Activated CD4-positive, alpha-beta T cell treated with anti-CD3 and anti-CD28 coated beads for 1 hour (primary cell): ENCODE measurements around the gene GRIK3.

Experiments
- DNase-seq: peaks from one replicate; pipeline ENCODE4 v3.0.0-alpha.2; 2020

The GRIK3 gene

DNA sequence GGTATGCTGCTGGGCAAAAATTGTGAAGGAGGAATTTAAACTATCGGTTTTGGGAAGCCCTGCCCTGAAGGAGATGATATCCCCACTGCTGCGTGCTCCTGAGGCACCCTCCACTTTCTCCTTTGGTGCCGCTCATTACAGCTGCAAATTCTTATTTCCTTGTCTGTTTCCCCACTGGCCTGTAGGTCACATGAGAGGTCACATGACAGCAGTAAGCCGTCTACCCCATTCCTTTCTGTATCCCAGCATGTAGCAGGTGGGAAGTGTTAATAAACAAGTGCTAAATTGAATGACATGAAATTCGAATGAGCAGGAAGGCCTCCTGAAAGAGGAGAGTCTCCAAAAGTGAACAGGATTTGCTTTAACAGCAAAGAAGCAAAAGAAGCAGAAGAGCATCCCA is 58.7 kb downstream of the GRIK3 start:
- no peak for DNase-seq

DNA sequence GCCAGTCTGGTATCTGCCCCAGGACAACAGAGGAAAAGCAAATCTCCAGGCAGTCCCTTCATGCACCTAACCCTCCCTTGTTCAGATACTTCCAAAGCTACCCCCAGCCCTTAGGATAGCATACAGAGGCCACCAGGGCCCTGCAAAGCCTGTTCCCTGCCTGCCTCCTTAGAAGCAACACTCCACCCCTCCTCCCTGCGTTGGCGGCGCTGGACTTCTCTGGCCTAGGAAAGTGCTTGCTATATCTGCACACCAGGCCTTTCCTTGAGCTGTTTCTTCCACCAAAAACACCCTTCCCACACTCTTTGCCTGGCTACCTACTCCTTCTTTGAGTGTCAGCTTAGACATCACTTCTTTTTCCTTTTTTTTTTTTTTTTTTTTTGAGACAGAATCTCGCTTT is 61.3 kb downstream of the GRIK3 start:
- DNase-seq: no peak

DNA sequence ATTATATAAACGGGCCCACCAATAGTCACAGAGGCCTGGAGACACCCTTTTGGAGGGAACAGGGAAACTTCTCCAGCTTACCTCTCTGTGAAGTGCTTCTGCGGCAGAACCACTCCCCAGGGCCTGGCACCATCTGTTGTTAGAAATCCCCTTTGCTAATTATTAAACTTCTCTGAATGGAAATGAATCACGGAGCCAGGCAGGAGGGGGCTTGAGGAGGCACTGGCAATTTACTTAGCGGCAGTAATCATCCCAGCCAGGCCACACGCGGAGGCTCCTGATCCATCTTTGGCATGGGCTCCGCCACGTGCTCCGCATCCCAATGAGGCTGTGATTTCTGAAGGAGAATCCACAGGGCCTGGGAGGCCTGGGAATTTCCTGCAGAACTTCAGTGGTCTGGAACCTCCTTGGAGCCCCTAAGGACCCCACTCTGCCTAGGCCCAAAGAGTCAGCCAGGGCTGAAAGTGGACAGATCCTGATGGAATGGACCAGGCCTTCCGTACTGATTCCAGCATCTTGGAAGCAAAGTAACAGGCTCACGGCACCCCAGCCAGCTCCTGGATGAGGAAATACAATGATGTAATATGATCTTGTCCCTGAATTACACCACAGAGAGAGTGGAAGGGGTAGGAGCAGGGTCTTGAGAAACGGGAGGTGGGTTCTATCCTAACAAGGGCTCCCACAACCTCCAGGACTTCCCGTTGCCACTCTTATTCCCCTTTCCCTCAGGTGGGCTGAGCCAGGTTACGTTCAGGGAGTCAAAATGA is 62.3 kb downstream of the GRIK3 start:
- DNase-seq: no peak

DNA sequence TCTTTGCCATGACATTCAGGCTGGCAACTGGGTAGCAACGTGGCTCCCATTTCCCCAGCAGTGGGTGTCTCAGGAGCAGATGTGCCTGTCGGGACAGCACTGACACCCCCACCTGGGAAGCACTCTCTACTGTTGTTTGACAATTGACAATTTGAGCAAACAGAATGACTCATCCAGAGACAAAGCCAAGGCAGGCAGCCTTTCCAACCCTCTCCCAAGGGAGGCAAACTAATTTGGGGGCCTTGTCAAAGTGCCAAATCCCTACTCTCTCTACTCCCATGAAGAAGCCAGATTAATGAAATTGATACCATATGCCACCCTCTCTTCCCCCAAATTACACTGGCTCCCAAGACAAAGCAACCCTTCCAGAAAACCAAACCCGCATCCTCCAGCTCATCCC is 65.6 kb downstream of the GRIK3 start:
- no peak for DNase-seq

DNA sequence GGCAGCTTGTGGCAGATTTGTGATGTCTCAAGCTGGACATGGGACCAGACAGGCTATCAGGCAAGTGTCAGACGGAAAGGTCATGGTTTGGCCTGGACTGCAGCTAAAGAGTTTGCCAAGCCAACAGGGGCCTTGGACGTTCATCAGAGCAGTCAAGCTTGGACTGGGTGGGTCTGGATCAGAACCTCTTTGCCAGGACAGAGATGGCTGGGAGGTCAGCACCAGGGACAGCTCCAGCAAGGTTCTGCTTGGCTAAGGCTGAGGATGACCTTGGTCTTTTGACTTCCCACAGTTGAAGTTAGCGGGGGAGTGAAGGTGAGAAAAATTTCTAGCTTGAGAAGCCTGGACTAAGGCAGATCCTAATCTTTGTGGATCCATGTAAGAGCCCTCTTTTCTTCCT is 68.1 kb downstream of the GRIK3 start:
- no peak for DNase-seq

DNA sequence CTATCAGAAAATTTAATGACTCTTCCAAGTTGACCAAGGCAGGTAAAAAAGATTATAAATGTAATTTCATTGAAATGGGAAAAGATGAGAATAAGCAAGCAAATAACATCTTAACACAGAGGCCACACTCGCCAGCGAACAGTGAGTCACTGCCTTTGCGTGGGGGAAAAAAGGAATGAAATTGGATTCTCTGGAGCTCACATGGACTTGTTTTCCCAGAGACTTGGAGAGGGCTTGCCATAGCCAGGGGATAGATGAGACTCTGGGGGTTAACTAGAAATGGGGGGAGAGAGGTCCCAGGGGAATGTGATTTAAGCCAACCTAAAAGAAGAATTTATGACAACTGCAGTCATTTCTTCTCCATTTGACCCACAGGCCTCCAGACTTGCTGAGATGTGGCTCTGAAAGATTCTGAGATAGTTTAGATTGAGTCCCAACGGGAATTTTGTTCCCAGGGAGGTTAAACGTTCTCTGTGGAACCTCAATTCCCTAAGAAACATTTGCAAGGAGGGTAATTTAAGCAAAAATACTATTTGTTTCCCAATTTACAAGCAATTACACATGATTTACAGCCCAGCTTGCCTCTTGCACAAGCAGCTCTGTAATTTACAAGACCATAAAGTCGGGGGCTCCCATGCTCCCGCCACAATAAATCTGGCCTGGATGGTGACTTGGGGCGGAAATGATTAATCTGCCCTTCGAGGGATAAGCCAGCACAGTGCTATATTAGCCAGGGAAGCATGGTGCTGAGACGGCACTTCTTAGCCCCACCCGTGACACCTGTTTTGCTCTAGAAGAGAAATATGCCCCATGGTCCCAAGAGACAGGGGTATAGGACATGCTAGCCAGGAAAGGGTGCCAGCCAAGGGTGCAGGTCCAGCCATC is 68.8 kb downstream of the GRIK3 start:
- DNase-seq: no peak

DNA sequence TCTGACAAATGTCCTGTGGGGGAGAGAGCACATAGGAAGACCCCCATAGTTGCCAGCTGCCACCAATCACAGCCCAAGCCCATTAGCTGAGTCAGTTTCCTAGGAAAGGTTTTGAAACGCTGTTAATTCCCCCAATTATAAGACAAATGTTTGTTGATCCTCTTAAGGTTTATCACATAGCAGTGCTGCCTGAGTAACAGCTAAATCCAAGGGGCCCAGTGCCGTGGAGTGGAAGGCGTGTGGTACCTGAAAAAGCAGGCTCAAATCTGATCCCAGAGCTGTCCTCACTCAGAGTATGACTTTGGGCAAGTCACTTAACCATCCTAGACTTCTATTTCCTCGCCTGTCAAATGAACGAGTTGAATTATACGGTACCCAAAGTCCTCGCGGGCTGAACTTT is 69.5 kb downstream of the GRIK3 start:
- DNase-seq: no peak

DNA sequence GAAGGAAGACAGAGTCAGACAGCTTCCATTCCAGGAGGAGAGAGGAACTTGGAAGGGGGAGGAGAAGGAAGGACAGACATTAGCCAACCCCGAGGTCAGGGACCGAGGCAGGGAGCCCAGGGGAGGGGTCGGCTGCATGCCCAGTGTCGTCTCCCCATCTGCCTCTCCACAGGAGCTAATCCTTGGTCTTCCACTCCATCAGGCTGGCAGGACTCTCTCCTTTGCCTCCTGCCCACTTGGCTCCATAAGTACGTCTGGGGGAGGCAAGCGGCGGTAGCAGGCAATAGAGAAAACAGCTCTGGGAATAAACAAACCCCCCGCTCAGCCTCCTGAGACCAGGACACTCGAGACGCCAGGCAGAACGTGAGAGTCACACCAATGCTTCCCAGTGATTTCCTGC is 71.3 kb downstream of the GRIK3 start:
- DNase-seq: no peak

DNA sequence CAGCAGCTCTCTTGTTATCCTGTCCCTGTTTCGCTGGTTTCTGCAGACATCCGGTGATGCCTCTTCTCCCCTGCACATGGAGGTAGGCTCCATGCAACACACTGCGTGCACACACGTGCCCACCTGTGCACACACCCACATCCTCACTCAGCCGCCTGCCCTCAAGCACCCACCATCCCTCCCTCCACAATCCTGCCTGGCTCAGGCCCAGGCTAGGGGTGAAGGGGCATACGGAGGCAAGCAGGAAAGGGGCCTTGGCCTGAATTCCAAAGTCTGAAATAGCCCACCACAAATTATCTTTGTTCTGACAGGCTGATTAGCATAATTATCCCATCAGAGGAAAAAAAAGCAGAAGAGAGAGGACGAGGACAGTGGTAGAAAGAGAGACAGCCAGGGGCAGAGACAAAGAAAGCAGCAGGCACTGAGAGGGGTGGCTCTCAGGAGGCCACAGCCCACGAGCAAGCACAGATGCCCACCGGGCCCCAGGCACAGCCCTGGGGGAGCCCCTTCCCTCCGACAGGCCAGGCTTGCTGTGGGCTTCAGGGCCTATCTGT is 73.2 kb downstream of the GRIK3 start:
- DNase-seq: no peak

DNA sequence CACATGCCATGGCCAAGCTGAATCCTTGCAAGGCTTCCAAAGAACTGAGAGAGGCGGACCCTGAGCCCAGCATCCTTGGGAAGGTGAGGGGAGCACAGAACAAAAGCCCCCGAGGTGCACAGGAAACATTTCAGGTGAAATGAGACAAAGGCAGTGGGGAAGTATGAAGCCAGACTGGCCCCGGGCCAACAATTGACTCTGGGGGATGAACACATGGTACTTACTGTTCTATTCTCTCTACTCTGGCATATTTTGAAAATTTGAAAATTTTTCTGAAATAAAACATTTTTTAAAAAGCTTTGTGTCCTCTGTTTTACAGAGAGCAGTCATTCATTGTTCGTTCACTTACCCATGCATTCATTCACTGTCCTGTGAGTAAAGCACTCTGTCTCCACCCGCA is 77.7 kb downstream of the GRIK3 start:
- no peak for DNase-seq

DNA sequence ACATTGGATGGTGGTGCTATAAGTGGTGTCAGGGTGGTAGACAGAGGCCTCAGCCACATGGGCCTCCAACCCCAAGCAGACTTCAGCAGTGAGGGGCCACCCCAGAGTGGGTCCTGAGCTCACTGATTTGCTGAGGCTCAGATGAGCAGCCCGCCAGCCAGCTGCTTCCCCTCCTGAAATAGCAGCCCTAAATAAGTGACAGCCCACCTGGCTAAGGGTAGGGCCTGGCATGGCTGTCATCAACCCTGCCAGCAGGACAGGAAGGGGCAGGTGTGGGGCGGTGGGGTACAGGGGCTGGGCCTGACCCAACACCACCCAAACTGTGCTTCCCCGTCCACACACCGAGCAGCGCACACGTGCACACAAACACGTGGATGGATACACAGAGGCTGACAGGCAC is 79.3 kb downstream of the GRIK3 start:
- DNase-seq: no peak

DNA sequence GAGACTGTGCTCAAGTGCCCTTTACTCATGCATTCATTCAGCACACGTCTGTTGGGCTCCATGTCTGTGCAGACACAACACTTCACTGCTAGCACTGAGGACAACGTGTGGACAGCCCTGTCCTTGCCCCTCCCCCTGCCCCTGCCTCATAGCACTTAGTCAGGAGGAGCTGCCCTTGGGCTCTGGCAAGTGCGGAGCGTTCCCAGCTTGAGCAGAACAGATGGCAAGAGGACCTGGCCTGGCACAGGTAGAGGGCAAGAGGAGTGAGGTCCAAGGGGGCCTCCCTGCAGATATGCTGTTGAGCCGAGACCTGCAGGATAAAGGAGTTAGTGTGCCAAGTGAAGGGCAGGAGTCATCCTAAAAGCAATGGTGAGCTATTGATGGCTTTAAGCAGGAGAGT is 81.3 kb downstream of the GRIK3 start:
- DNase-seq: no peak

DNA sequence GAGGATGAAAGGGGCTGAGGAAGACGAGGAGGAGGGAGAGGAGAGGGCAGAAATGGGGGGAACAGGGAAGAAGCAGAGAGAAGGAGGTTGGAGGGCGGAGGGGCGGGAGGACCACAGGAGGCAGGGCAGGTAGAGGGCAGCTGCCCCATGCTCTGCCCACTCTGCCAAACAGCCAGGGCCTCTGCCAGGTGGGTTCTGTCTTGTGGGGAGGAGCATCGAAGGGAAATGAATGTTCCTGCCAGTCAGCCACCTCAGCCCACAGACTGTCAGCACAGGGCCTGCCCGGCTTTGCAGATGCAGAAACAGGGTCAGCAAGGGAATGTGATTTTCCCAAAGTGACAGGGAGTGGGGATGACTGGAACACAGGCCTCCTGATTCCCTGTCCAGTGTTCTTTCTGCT is 82.6 kb downstream of the GRIK3 start:
- no peak for DNase-seq

DNA sequence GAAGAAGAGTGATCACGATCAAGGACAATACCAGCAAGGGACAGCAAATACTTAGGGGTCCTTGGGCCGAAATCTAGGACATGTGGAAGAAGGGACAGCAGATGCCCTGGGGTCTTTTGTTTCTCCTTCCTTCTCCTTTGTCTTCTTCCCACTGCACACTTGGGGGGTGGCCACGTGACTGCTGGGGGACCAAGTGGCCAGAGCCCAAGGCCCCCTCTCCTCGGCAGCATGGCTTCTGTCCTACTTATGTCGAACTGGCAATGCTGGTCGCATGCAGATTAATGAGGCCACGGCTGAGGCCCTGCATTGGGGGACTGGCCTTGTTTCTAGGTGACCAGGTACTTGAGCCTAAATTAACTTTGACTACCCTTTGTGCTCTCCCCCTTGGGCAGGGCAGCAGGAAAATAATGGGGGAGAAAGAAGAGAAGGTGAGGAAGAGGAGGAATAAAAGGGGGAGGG is 83.0 kb downstream of the GRIK3 start:
- DNase-seq: no peak

DNA sequence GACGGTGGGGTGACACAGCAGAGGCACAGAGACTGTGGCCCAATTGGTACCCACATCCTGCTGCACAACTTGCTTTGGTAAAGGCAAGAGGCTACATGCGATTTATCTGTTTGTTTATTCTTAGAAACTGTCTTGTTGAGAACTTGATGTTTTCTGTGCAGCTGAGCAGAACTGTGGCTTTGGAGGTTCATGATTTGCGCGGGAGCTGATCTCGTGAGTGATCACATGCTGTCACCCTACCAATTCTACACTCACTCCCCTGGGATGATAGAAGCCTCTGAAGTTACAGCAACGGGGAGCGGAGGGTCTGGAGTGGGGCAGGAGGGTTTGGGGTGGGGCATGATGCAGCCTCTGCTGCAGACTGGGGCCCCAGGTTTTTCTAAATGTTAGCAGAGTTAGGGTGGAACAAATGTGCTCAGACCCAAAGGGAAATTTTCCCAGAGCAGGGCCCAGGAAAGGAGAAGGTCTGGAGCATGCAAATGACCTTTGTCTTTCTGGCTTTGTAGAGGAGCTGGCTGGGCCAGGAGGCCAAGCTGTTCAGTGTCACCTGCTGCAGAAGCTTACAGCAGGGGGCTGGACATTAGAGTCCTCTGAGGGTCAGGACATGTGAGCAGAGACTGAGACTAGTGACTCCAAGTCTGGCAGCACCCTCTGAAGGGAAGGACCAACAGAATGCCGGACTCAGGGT is 83.6 kb downstream of the GRIK3 start:
- DNase-seq: no peak

DNA sequence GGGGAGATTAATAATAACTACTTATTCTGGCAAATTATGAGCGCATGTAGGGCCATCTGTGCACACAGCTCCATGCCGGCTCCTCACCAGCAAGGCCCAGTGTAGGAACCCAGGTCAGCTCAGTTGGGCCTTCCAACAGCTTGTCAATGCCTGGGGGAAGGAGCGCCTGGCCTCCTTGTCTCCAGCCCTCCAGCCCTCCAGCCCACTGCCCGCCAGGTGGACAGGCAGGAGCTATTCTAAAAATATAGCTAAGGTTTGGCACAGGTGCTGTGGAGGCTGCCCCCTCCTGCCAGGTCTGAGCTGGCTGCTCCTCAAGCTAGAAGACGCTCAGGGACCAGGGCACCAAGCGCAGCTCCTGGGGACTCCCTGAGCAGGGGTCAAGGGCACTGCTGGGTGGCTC is 85.7 kb downstream of the GRIK3 start:
- no peak for DNase-seq

DNA sequence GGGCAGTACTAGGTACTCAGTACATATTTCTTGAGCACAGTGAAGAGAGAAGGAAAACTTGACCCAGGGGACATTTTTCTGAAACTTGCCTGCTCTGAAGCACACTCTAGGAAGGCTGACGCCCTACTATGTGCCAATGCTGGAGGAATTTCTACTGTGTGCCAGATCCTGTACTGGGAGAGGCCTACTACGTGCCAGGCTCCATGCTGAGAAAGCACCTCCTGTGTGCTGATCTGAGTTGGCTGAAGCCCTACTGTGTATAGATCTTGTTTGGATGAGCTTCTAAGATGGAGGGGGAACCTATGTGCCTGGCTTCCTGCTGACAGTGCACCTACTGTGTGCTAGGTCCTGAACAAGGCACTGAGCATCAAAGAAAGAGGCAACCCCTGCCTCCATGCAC is 86.2 kb downstream of the GRIK3 start:
- DNase-seq: no peak

DNA sequence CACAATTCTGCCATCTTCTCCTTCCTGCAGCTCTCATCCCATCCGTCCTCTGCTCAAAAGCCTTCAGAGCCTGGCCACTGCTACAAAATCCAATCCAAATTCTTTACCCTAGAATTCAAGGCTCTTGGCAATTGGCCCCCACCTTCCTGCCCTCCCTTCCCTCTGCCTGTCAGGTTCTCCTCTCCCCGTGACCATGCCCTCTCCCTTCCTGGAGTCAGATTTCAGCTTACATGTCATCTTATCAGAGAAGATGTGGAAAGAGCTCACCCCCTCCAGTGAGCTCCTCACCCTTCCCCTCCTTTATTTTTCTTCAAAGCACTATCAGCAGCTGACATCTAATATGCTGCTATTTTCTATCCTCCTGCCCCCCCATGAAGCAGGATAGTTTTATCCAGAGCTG is 86.9 kb downstream of the GRIK3 start:
- no peak for DNase-seq

DNA sequence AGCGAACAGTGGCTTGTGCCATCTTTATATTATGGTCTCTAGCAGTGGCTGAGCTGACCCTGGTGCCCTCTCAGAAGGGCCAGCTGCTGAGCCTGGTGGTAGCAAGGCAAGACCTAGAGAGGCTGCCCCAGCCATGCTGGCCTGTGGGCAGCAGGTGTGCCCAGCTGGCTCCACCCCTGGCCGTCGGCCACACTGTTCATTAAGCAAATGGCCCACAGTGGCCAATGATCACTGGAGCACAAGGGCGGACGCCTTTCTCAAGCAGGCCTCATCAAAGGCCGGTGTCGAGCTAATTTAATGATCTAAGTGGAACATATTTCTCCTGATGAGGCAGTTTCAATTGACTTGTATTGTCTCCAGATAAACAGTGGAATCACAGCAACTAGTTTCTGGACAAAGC is 89.4 kb downstream of the GRIK3 start:
- DNase-seq: no peak

DNA sequence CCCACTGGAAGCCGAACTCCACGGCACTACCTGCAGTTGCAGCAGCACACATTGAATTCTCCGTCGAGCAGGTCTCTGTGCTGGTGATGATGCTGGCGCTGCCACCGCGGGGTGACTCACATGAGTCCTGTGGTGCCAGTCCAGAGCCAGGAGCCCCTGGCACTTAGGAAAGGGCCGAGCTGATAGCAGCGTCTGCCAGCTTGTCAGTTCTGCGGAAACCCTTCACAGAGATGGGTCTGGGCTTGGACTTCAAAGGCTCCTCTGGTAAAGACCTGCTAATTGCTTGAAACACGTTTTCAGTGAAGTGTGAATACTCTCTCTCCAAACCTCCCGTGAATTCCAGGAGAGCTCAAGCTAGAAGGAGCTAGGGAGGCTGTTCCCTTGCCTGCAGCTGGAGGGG is 92.2 kb downstream of the GRIK3 start:
- no peak for DNase-seq

DNA sequence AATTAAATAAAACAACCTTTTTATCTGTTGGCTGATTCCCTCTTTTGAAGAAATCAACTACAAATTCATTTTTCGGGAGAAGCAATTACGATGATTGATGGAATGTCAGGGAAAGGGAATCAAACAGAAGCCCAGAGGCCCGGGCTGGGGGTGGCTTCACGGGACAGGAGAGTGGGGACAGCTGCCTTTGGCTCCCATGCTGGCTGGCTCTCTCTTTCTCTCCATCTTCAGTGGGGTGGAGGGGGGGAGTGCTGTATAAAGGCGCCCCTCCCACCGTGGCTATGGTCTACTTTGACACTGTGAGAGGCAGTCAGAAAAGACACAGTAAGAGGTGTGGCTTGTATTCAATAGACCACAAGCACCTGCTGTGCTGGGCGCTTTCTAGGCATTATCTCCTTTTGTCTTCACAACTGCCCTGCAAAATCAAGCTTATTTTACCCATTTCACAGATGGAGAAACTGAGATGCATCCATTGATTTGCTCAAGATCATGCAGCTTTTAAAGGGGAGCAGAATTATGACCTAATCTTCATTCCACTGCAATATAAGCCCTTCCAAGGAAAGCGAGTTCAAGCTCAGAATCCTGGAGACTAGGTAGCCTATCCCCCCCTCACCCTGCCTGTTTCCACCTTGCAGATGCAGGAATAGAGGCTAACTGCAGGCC is 92.9 kb downstream of the GRIK3 start:
- no peak for DNase-seq

DNA sequence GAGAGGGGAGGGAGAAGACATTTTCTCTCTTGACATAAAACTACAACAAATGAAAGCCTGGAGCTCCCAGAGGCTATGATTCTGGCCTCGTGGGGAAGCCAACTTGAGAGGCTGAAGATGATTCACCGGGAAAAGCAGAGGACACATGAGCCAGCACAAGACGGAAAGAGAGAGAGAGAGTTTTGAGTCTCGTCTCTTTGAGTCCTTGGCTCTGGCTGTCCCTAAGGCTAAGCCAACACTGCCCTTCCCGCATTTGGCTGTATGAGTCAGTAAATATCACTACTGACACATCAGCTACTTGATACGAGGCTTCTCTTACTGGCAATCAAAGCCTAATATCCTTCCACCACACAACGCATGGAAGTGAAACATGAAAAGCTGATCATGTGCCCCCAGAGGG is 95.5 kb downstream of the GRIK3 start:
- DNase-seq: no peak

DNA sequence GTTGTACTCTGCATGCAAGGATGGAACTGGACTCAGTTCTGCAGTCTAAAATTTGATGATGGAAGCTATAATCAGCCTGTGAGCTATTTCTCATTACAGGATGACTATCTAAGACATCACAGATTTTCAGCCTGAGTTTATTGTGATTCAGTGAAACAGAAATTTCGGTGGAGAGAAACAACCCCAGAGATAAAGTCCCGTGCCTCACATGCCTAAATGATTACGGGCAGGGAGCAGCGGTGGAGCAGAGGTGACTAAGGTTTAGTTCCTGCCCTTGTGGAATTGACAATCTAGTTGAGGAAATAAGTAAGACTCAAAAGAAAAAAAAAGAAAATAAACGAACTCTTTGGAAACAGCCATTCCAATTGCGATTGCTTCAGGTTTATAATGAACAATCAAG is 96.9 kb downstream of the GRIK3 start:
- no peak for DNase-seq
